ENCODE data around the gene FAM209A.

Gene FAM209A

DNA sequence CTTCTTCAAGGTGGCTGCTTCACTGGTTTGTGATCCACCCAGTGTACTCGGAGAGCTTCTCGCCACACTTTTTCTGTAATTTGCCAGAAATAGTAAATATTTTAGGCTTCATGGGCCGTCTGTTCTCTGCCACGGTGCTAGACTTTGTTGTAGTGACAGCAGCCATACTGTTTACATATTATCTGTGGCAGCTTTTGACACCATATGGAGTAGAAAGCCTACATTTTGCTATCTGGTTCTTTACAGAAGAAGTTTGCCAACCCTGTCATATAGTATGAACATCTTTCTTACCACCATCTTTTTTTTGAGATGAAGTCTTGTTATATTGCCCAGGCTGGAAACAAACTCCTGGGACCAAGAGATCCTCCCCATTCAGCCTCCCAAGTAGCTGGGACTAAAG, 41.0 kb downstream of the FAM209A start:
- DNase-seq (ENCODE audit: low read depth) = no peak
- H3K4me3 ChIP-seq (ENCODE audit: low read length) = no peak overlapping the region
- TF ChIP-seq, protein P1, sequence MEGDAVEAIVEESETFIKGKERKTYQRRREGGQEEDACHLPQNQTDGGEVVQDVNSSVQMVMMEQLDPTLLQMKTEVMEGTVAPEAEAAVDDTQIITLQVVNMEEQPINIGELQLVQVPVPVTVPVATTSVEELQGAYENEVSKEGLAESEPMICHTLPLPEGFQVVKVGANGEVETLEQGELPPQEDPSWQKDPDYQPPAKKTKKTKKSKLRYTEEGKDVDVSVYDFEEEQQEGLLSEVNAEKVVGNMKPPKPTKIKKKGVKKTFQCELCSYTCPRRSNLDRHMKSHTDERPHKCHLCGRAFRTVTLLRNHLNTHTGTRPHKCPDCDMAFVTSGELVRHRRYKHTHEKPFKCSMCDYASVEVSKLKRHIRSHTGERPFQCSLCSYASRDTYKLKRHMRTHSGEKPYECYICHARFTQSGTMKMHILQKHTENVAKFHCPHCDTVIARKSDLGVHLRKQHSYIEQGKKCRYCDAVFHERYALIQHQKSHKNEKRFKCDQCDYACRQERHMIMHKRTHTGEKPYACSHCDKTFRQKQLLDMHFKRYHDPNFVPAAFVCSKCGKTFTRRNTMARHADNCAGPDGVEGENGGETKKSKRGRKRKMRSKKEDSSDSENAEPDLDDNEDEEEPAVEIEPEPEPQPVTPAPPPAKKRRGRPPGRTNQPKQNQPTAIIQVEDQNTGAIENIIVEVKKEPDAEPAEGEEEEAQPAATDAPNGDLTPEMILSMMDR (IDR thresholded peaks at IDR 0.05; ENCODE audit: insufficient read depth, low read depth, low read length, missing control alignments) = no peak

DNA sequence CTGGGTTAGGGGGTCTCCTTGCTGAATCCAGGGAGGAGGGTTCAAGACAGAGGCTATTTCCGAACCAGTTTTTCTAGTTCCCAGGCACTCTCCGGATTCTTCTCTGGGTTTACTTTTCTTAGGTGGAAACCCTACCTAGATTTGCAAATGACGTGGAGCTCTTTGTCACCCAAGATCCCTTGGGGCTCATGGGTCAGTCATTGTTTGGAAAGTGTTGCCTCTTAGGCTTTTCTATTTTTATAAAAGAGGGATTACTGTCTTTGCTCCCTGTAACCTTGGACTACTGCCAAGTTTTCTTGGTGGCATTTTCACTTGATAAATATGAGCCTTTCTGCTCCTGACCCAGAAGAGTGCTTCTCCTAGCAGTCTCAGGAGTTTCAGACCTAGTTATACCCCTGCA, 42.1 kb downstream of the FAM209A start:
- peak; percentile 60 for DNase-seq (ENCODE audit: low read depth)
- H3K4me3 ChIP-seq (ENCODE audit: low read length) = no peak overlapping the region
- TF ChIP-seq, protein P1 (IDR thresholded peaks at IDR 0.05; ENCODE audit: insufficient read depth, low read depth, low read length, missing control alignments) = no peak

DNA sequence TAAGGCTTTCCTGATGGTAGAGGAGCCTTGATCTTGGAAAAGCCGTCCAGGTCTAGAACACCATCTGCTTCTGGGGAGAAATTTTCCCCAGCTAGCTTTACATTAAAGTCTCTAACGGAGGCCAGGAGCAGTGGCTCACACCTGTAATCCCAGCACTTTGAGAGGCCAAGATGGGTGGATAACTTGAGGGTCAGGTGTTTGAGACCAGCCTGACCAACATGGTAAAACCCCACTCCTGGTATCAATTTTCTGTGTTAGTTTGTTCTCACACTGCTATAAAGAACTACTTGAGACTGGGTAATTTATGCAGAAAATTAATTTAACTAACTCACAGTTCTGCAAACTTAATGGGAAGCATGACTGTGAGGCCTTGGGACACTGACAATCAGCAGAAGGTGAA, 46.3 kb downstream of the FAM209A start:
- no peak overlapping the region for H3K4me3 ChIP-seq (ENCODE audit: low read length)
- TF ChIP-seq, protein P1 (IDR thresholded peaks at IDR 0.05; ENCODE audit: insufficient read depth, low read depth, low read length, missing control alignments) = no peak

DNA sequence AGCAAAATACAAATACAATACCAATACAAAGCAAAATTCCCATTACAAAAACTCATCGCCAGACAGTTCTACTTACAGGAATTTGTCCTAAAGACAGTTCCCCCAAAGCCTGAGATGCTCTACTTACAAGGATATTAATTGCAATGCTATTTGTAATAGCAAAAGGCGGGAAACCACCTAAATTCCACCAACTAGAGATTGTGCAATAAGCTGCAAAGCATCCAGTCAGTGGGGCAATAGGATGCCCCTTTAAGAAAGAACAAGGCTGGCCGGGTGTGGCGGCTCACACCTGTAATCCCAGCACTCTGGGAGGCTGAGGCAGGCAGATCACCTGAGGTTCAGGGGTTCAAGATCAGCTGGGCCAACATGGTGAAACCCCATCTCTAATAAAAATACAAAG, 47.6 kb downstream of the FAM209A start:
- peak; percentile 56 for DNase-seq (ENCODE audit: low read depth)
- H3K4me3 ChIP-seq (ENCODE audit: low read length) = no peak overlapping the region
- TF ChIP-seq, protein P1 (IDR thresholded peaks at IDR 0.05; ENCODE audit: insufficient read depth, low read depth, low read length, missing control alignments) = no peak

More for the DNA sequence above, 46.3 kb downstream of the FAM209A start:
- DNase-seq (ENCODE audit: low read depth) = no peak

DNA sequence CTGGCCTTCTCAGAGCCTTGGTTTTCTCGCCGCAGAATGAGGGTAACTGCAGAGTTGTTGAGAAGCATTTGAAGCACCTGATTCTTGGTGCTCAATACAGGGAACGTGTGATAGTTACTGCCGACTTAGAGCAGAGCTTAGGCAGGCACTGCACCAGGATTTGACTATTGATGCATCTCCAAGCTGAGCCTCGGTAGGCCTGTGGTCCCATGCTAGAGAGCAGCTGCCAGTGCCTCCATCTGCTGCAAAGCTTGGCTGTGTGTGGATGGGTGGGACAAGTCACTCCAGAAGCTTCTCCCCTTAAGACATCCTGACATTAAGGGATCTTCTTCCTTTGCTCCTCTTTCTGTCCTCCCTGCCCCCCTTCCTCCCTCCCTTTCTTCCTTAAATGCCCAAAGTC, 49.4 kb downstream of the FAM209A start:
- H3K4me3 ChIP-seq (ENCODE audit: low read length) = no peak overlapping the region
- TF ChIP-seq, protein P1 (IDR thresholded peaks at IDR 0.05; ENCODE audit: insufficient read depth, low read depth, low read length, missing control alignments) = no peak
- no peak for DNase-seq (ENCODE audit: low read depth)

DNA sequence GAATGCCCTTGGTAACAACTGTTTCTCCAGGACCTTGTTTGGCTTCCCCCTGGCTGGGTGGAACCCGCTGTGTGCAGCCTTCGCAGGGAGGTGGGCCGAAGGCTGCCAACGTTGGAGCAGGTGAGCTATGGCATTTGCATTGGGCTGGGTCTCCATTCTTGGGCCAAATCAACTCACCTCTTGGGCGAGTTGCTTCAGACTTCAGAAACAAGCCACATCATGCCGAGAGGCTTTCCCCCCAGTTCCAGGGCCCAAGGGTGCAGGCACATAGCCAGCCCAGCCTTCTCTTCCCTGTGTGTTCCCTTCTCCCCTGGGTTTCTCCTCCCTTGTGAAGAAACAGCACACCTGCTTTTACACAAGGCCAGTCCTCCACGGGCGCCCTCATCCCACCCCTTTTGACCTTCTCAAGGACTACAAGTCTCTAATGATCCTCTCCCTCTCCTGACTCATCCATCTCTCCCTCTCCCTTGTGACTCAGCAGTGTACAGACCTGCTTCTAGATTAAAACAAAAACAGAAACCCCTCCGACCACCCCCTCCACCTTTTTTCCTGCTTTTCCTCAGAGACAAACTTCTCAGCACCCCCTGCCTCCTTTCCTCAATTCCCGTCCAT, 50.1 kb downstream of the FAM209A start:
- DNase-seq (ENCODE audit: low read depth) = peak; percentile 86
- H3K4me3 ChIP-seq (ENCODE audit: low read length) = no peak overlapping the region
- TF ChIP-seq, protein P1 (IDR thresholded peaks at IDR 0.05; ENCODE audit: insufficient read depth, low read depth, low read length, missing control alignments) = no peak

DNA sequence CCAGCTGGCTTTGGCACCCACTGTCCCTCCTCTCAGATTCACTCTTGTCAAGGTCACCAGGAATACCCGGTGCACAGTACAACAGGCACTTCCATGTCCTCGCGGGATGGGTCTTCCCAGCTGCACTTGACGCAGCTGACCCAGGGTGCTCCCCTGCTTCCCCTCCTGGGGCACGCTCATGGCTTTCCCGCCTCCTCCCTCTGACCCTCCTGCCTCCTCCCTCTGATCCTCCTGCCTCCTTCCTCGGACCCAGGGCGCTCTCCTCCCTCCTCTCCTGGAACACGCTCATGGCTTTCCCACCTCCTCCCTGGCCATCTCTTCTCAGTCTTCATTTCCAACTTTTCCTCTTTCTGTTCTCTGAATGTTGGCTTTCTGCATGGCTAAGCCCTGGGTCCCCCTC, 50.6 kb downstream of the FAM209A start:
- TF ChIP-seq, protein P1 (IDR thresholded peaks at IDR 0.05; ENCODE audit: insufficient read depth, low read depth, low read length, missing control alignments) = no peak

More for the DNA sequence above, 50.6 kb downstream of the FAM209A start:
- H3K4me3 ChIP-seq (ENCODE audit: low read length) = no peak overlapping the region
- DNase-seq (ENCODE audit: low read depth) = no peak
